ENCODE data around the gene YWHAQ. TPM values are rescaled to one million over a fixed set of nuclear protein-coding genes. Genes with fewer than 3 reads are reported as not detected.
"Not testable (repeated sequence)": the region's sequence is repeated elsewhere in the genome, so short reads cannot be mapped to it uniquely, and the experiment has no call there.

The YWHAQ gene
- total RNA-seq, 2 donors from 2014 or later, result 158 to 183 TPM

- peak overlapping the region in 1 of 2 donors; percentile 46 for H3K27ac ChIP-seq
- H3K4me3 ChIP-seq, result peak overlapping the region; percentile 90
- H3K9me3 ChIP-seq, result no peaks in the 10 kb centered on the region
- no peak for DNase-seq (ENCODE audit: low spot score)
- ATAC-seq (ENCODE audit: insufficient number of reproducible peaks, low FRiP score, low read depth), result no peak
- H3K4me1 ChIP-seq (ENCODE audit: control insufficient read depth in 1 of 2, low read depth in 2 of 2), result peaks cover 20 to 38% of the 10 kb centered on the region in 2 donors
- no peaks in the 10 kb centered on the region for H3K36me3 ChIP-seq
- TF ChIP-seq CTCF (IDR thresholded peaks at IDR 0.05), result no peak
- no peaks in the 10 kb centered on the region for H3K27me3 ChIP-seq (replicated peaks; ENCODE audit: insufficient read depth)
These were observed 689 bp upstream of the YWHAQ start for GRCh38 chr2:9631553-9631819.

GRCh38 chr2:9630117-9630735, 571 bp downstream of the YWHAQ start:
- no peak for TF ChIP-seq CTCF (IDR thresholded peaks at IDR 0.05)
- peak; percentile 67 for ATAC-seq (ENCODE audit: insufficient number of reproducible peaks, low FRiP score, low read depth)
- H3K4me1 ChIP-seq (ENCODE audit: control insufficient read depth in 1 of 2, low read depth in 2 of 2), result peaks cover 29 to 50% of the 10 kb centered on the region in 2 donors

GRCh38 chr2:9629222-9630116, 1.3 kb downstream of the YWHAQ start:
- TF ChIP-seq CTCF (IDR thresholded peaks at IDR 0.05), result no peak
- no peaks in the 10 kb centered on the region for H3K36me3 ChIP-seq
- ATAC-seq (ENCODE audit: insufficient number of reproducible peaks, low FRiP score, low read depth) (no peak), DNase-seq (ENCODE audit: low spot score) (no peak)
- H3K4me1 ChIP-seq (ENCODE audit: control insufficient read depth in 1 of 2, low read depth in 2 of 2), result peaks cover 29 to 55% of the 10 kb centered on the region in 2 donors
- H3K27me3 ChIP-seq (replicated peaks; ENCODE audit: insufficient read depth), result no peaks in the 10 kb centered on the region
- H3K4me3 ChIP-seq, result peak overlapping the region; percentile 90
- H3K27ac ChIP-seq, result peak overlapping the region; percentile 85 to 94
- H3K9me3 ChIP-seq, result no peaks in the 10 kb centered on the region

More at GRCh38 chr2:9630117-9630735, 571 bp downstream of the YWHAQ start:
- Histone ChIP-seq H3K9me3 (no peaks in the 10 kb centered on the region), H3K27ac (peak overlapping the region; percentile 85 to 94), H3K27me3 (replicated peaks; ENCODE audit: insufficient read depth) (no peaks in the 10 kb centered on the region), H3K4me3 (peak overlapping the region; percentile 90), H3K36me3 (no peaks in the 10 kb centered on the region)
- peak; percentile 25 for DNase-seq (ENCODE audit: low spot score)

- Histone ChIP-seq H3K27me3 (replicated peaks; ENCODE audit: insufficient read depth) (no peaks in the 10 kb centered on the region), H3K9me3 (no peaks in the 10 kb centered on the region), H3K4me1 (ENCODE audit: control insufficient read depth in 1 of 2, low read depth in 2 of 2) (peaks cover 29 to 73% of the 10 kb centered on the region in 2 donors), H3K4me3 (peak overlapping the region; percentile 90), H3K27ac (no peak overlapping the region), H3K36me3 (no peaks in the 10 kb centered on the region)
- ATAC-seq (ENCODE audit: insufficient number of reproducible peaks, low FRiP score, low read depth) (no peak), DNase-seq (ENCODE audit: low spot score) (no peak)
- TF ChIP-seq CTCF (IDR thresholded peaks at IDR 0.05), result no peak
These were observed 3.5 kb downstream of the YWHAQ start for GRCh38 chr2:9627310-9627709.

- Histone ChIP-seq H3K27ac (no peak overlapping the region), H3K36me3 (no peaks in the 10 kb centered on the region), H3K4me3 (no peak overlapping the region), H3K9me3 (no peaks in the 10 kb centered on the region), H3K4me1 (ENCODE audit: control insufficient read depth in 1 of 2, low read depth in 2 of 2) (peaks cover 25 to 73% of the 10 kb centered on the region in 2 donors), H3K27me3 (replicated peaks; ENCODE audit: insufficient read depth) (no peaks in the 10 kb centered on the region)
- ATAC-seq (ENCODE audit: insufficient number of reproducible peaks, low FRiP score, low read depth) (no peak), DNase-seq (ENCODE audit: low spot score) (no peak)
- no peak for TF ChIP-seq CTCF (IDR thresholded peaks at IDR 0.05)
These were observed 7.6 kb downstream of the YWHAQ start for GRCh38 chr2:9623151-9623550.

GRCh38 chr2:9621655-9622054, 9.1 kb downstream of the YWHAQ start:
- not testable (repeated sequence) for H3K36me3 ChIP-seq; H3K4me3 ChIP-seq; ATAC-seq (ENCODE audit: insufficient number of reproducible peaks, low FRiP score, low read depth); DNase-seq (ENCODE audit: low spot score); H3K27ac ChIP-seq; H3K27me3 ChIP-seq (replicated peaks; ENCODE audit: insufficient read depth); H3K9me3 ChIP-seq
- H3K4me1 ChIP-seq (ENCODE audit: control insufficient read depth in 1 of 2, low read depth in 2 of 2), result peaks cover 13 to 58% of the 10 kb centered on the region in 2 donors
